HL-60/S4 treated with retinoic acid at 250 ng/mL for 4 days and 3 days (cell line): Measurements from ENCODE around the gene E2F7.

ENCODE experiments used
- in situ Hi-C: fragments of 300-500 bp; cut with MboI; formaldehyde crosslinking; loops from 2 replicates; pipeline ENCODE4 v1.7.0; 2022; ENCODE audit warnings: low sequenced_read_pairs

E2F7 gene

GRCh38 chr12:77023501-77023900, 41.9 kb downstream of the E2F7 start:
- in situ Hi-C loops = loop anchor here (25.0 kb wide), 1 partner anchor 411 kb away; no protein-coding TSS in a partner anchor

DNA sequence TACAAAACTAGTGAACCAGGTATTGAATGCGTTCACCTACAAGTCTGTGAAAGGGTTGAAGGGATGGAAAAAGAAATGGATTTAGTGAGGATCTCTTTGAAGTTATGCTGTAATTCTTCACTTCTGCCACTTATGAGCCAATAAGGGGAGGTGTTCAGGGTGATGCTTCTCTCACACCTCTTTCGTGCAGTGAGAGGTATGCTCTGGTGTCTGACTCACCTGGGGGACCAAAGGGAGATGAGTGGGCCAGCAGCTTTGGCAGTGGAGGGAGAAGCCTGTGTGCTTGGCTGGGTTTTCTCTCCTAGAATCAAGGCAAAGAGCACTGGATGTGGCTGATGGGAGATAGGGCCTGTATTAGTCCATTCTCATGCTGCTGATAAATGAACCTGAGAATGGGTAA, 45.4 kb downstream of the E2F7 start:
- in situ Hi-C loops = loop anchor here (25.0 kb wide), 1 partner anchor 408 kb away; no protein-coding TSS in a partner anchor

- in situ Hi-C loops = loop anchor here (25.0 kb wide), 1 partner anchor 404 kb away; no protein-coding TSS in a partner anchor
Measured at GRCh38 chr12:77016606-77017005, 48.8 kb downstream of the E2F7 start.

GRCh38 chr12:77013091-77013490, 52.3 kb downstream of the E2F7 start:
- in situ Hi-C loops = loop anchor here (25.0 kb wide), 1 partner anchor 401 kb away; no protein-coding TSS in a partner anchor

- in situ Hi-C loops = loop anchor here (25.0 kb wide), 1 partner anchor 399 kb away; no protein-coding TSS in a partner anchor
Measured at GRCh38 chr12:77010691-77011548, 54.4 kb downstream of the E2F7 start.

DNA sequence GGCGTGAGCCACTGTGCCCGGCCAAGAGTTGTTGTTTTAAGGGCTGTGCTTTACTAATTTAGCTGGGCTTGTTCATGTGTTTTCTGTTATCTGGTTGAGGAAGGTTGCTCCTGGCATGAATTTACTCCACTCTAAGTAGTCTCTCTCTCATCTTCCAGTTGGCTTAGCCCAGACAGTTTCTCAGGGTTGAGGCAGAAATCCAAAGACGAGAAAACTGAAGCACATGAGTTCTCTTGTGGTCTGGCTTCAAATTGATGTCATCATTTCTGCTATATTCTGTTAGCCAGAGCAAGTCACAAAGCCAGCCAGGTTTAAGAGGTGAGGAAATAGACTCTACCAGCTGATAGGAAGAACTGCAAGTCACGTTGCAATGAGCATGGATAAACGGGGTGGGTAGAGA, 57.9 kb downstream of the E2F7 start:
- in situ Hi-C loops = loop anchor here (25.0 kb wide), 1 partner anchor 395 kb away; no protein-coding TSS in a partner anchor

DNA sequence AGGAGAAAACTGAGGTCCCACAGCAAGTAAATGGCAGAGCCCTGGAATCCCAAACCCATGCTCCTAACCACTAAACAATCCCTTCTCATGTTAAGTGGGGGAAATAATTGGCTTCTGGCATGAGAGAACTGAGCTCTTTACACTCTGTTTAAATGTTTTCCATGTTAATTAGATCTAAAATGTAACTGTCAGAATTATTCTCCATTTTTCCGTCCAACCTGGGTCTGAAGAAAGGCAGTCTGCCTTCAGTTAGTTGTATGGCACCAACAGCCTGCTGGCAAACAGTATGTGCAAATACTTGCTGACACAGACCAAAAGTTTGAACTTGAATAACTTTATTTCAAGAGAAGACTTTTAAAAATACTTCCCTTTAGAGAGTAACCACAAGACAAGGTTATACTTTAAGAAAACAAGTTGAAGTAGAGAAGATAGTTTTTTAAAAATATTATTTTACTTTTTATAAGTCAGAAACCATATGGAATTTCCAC, 59.7 kb downstream of the E2F7 start:
- in situ Hi-C loops = loop anchor here (25.0 kb wide), 1 partner anchor 393 kb away; no protein-coding TSS in a partner anchor

DNA sequence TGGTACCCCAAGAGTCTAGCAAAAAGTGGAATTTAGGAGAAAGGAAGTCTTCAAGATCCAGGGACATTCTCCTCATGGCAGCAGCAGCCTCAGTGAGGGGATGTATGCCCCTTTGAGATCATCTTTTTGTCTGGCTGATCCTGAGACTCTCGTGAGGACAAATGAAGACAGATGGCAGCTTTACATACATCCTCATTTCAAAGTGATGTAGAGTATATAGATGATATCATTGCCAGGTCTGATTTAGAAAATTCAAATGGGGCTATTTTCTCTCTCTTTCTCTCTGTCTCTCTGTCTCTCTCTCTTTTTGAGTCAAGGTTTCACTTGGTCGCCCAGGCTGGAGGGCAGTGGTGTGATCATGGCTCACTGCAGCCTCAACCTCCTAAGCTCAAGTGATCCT, 61.5 kb downstream of the E2F7 start:
- in situ Hi-C loops = loop anchor here (25.0 kb wide), 1 partner anchor 392 kb away; no protein-coding TSS in a partner anchor

GRCh38 chr12:77003246-77003645, 62.1 kb downstream of the E2F7 start:
- in situ Hi-C loops = loop anchor here (25.0 kb wide), 1 partner anchor 391 kb away; no protein-coding TSS in a partner anchor

DNA sequence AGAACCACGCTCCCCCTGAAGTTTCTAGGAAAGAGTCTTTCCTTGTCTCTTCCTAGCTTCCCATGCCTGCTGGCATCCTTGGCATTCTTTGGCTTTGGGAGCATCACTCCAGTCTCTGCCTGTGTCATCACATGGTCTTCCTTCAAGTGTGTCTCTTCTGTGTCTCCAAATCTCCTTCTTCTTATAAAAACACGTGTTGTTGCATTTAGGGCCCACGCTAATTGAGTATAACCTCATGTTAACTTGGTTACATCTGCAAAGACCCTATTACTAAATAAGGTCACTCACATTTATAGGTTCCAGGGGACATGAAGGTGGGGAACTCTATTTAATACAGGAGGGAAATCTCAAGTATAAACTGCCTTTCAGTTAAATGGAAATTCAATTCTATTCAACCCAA, 63.0 kb downstream of the E2F7 start:
- in situ Hi-C loops = loop anchor here (25.0 kb wide), 1 partner anchor 390 kb away; no protein-coding TSS in a partner anchor

GRCh38 chr12:77001276-77001675, 64.1 kb downstream of the E2F7 start:
- in situ Hi-C loops = loop anchor here (25.0 kb wide), 1 partner anchor 389 kb away; no protein-coding TSS in a partner anchor

DNA sequence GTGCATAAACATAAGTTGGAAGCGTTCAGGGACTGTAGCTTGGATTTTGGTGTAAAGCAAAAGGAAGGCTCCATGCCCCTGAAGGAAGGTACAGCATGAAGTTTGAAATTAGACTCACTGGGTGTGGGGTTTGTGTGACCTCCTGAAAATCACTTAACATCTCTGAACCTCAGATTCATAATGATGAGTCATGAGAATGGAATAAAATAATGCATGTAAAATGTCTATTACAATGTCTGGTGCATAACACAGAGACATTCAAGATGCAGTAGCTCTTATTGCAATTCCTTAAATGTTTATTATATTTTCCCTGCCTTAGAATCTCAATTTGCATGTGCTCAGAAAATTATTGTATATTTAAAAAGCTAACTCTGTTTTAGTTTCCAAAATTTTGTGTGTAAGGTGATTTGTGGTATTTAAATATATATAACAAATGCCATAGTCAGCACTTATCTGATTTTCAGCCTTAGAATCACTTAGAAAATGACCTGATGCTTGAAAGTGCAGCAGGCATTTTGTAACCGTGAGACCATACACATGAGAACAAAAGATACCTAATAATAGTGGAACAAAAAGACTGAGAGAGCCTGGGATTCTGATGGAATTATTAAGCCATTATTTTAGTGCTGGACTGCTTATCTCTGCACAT, 66.3 kb downstream of the E2F7 start:
- in situ Hi-C loops = no loop called here

GRCh38 chr12:76998386-76998785, 67.0 kb downstream of the E2F7 start:
- in situ Hi-C loops = no loop called here

GRCh38 chr12:76997011-76997780, 68.2 kb downstream of the E2F7 start:
- in situ Hi-C loops = no loop called here

GRCh38 chr12:76990716-76991115, 74.7 kb downstream of the E2F7 start:
- in situ Hi-C loops = no loop called here

GRCh38 chr12:76984566-76984965, 80.8 kb downstream of the E2F7 start:
- in situ Hi-C loops = no loop called here

GRCh38 chr12:76983420-76983819, 81.9 kb downstream of the E2F7 start:
- in situ Hi-C loops = no loop called here

DNA sequence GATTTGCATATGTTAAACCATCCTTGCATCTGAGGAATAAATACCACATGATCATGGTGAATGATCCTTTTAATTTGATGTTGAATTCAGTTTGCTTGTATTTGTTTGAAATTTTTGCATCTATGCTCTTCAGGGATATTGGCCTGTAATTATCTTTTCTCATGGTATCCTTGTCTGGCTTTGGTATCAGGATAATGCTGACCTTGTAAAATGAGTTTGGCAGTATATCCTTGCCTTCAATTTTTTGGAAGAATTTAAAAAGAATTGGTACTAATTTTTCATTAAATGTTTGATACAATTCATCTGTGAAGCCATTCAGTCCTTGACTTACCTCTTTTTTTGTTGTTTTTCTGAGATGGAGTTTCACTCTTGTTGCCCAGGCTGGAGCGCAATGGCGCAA, 85.2 kb downstream of the E2F7 start:
- in situ Hi-C loops = no loop called here

DNA sequence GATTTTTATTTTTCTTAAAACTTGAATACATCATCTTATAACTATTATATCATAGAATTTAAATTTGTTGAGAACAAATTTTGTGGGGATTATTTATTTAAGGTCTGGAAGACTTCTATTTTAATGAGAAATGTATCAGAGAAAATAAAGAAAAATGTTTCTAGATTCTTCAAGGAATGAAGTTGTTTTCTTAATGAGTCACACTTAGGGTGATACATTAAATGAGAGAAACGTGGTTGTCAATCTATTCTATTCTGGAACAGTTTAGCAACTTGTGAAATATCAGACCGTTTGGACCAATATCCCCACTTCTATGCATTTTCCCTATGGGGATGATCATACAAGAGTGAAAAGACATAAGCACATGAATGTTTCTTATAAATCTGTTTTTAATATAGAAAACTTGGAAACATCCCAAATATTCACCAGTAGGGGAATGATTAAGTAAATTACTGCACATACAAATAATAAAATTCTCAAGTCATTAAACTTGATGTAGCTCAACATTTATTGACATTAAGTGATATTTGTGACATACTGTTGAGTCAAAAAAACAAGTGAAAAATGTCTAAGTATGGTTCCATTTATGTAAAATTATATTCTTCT, 88.5 kb downstream of the E2F7 start:
- in situ Hi-C loops = no loop called here
